Stimulated activated CD4-positive, alpha-beta T cell treated with anti-CD3 and anti-CD28 coated beads, Interleukin-12 subunit alpha, Interleukin-12 subunit beta, amount 100 ng/mL, for 48 hours (primary cell): ENCODE data around the gene SCARB2.

ENCODE experiments used
- DNase-seq, 3 donors: peaks; one replicate each; pipeline ENCODE4 v3.0.0-alpha.2; 2020; ENCODE audit warnings: low read depth in 2 of 3, low spot score in 1 of 3

Gene SCARB2

GRCh38 chr4:76199664-76200211 lies 13.9 kb downstream of the SCARB2 start:
- DNase-seq, result no peak

- DNase-seq, result peak; percentile 33 to 39 (median 33)
These were observed 15.0 kb downstream of the SCARB2 start for GRCh38 chr4:76198411-76199237.

GRCh38 chr4:76197971-76198410 lies 15.6 kb downstream of the SCARB2 start:
- DNase-seq, result peak in 1 of 3 donors; percentile 17

- no peak for DNase-seq
These were observed 16.4 kb downstream of the SCARB2 start for GRCh38 chr4:76197031-76197743.

- no peak for DNase-seq
These were observed 17.2 kb downstream of the SCARB2 start for GRCh38 chr4:76196376-76196775.

- DNase-seq, result no peak
These were observed 18.3 kb downstream of the SCARB2 start for GRCh38 chr4:76195326-76195725.

- DNase-seq, result no peak
These were observed 19.3 kb downstream of the SCARB2 start for GRCh38 chr4:76194325-76194724.

GRCh38 chr4:76192236-76192635 lies 21.4 kb downstream of the SCARB2 start:
- DNase-seq, result no peak

- DNase-seq, result no peak
These were observed 25.1 kb downstream of the SCARB2 start for GRCh38 chr4:76188557-76188956.

GRCh38 chr4:76188149-76188548 lies 25.5 kb downstream of the SCARB2 start:
- DNase-seq, result no peak

GRCh38 chr4:76187152-76187551 lies 26.5 kb downstream of the SCARB2 start:
- no peak for DNase-seq

- DNase-seq, result no peak
These were observed 31.2 kb downstream of the SCARB2 start for GRCh38 chr4:76182463-76182862.

GRCh38 chr4:76179398-76180318 lies 34.0 kb downstream of the SCARB2 start:
- DNase-seq, result peak; percentile 67 to 81 (median 75)

- no peak for DNase-seq
These were observed 35.3 kb downstream of the SCARB2 start for GRCh38 chr4:76178296-76178695.

- no peak for DNase-seq
These were observed 35.9 kb downstream of the SCARB2 start for GRCh38 chr4:76177709-76178108.

- no peak for DNase-seq
These were observed 38.3 kb downstream of the SCARB2 start for GRCh38 chr4:76175336-76175735.

GRCh38 chr4:76174216-76174615 lies 39.4 kb downstream of the SCARB2 start:
- no peak for DNase-seq

- DNase-seq, result no peak
These were observed 44.9 kb downstream of the SCARB2 start for GRCh38 chr4:76168688-76169087.

- no peak for DNase-seq
These were observed 47.1 kb downstream of the SCARB2 start for GRCh38 chr4:76166480-76166879.

GRCh38 chr4:76160355-76160754 lies 53.3 kb downstream of the SCARB2 start:
- DNase-seq, result no peak

GRCh38 chr4:76156635-76157034 lies 57.0 kb downstream of the SCARB2 start:
- DNase-seq, result no peak
